Colonic mucosa (tissue), 4 donors: Measurements from ENCODE around the gene DGCR6. TPM values are rescaled to one million over a fixed set of nuclear protein-coding genes. Genes with fewer than 3 reads are reported as not detected.
A peak's percentile ranks its signal among the peaks of the same experiment; 100 is the strongest.
"Not testable (repeated sequence)": the region's sequence is repeated elsewhere in the genome, so short reads cannot be mapped to it uniquely, and the experiment has no call there.

ENCODE experiments used
- DNase-seq: peaks from one replicate; pipeline ENCODE4 v3.0.0-alpha.2; 2020
- H3K27ac ChIP-seq: fragments of 200-600 bp; one replicate; pipeline ENCODE4 v1.8.0; 2021
- H3K27me3 ChIP-seq: fragments of 200-600 bp; one replicate; pipeline ENCODE4 v1.8.0; 2021
- H3K36me3 ChIP-seq: fragments of 200-600 bp; one replicate; pipeline ENCODE4 v1.8.0; 2021
- H3K4me1 ChIP-seq: fragments of 200-600 bp; one replicate; pipeline ENCODE4 v1.8.0; 2021; ENCODE audit warnings: mild to moderate bottlenecking
- H3K4me3 ChIP-seq: fragments of 200-600 bp; one replicate; pipeline ENCODE4 v1.8.0; 2021
- H3K9ac ChIP-seq, 2 donors: one replicate each; pipeline ENCODE4 v1.7.0; 2013; ENCODE audit warnings: control low read depth in 2 of 2, low read depth in 2 of 2, low read length in 2 of 2
- H3K9me3 ChIP-seq: fragments of 200-600 bp; one replicate; pipeline ENCODE4 v1.8.0; 2021
- CTCF ChIP-seq: fragments of 200-600 bp; IDR thresholded peaks from one replicate; pipeline ENCODE4 v1.8.0; 2022; ENCODE audit warnings: antibody characterized with exemption, mild to moderate bottlenecking
- intact Hi-C: fragments of 100-400 bp; cut with DNase I; formaldehyde crosslinking; loops from one replicate; pipeline ENCODE4 v1.14.1; 2022
- total RNA-seq, 2 donors: library from RNA; stranded (reverse); fragmentation: NEBNext Ultra II Directional in 1 of 2; extraction: Animal tissue kit (Norgen Biotek cat#: 25700) in 1 of 2; gene quantifications; one replicate each; pipeline ENCODE4 v1.2.1, GENCODE V29; 2021
- donor health status: healthy.
- donor health status: DM: no; HTN: no; CAD: no.
- donor health status: DM: no; HTN: no; CAD: no.

Gene DGCR6
- total RNA-seq, 2 donors from 2014 or later = 0.57 to 0.77 TPM

GRCh38 chr22:18933914-18934313 lies 27.8 kb downstream of the DGCR6 start:
- H3K27me3 ChIP-seq = no peaks in the 10 kb centered on the region
- H3K9me3 ChIP-seq = no peaks in the 10 kb centered on the region
- no peak overlapping the region for H3K4me3 ChIP-seq
- no peak overlapping the region for H3K27ac ChIP-seq
- DNase-seq = no peak
- no peak overlapping the region for H3K9ac ChIP-seq
- no peaks in the 10 kb centered on the region for H3K4me1 ChIP-seq
- TF ChIP-seq CTCF = no peak
- intact Hi-C loops = no loop called here
- no peaks in the 10 kb centered on the region for H3K36me3 ChIP-seq

GRCh38 chr22:18934688-18935087 lies 28.6 kb downstream of the DGCR6 start:
- H3K4me1 ChIP-seq, DNase-seq, H3K4me3 ChIP-seq, H3K9me3 ChIP-seq, intact Hi-C loops, H3K36me3 ChIP-seq, H3K9ac ChIP-seq, H3K27ac ChIP-seq, H3K27me3 ChIP-seq: not testable (repeated sequence)

- H3K4me1 ChIP-seq = no peaks in the 10 kb centered on the region
- H3K27me3 ChIP-seq = no peaks in the 10 kb centered on the region
- DNase-seq = no peak
- H3K4me3 ChIP-seq = no peak within 1 kb of the TSS
- intact Hi-C loops = no loop called here
- H3K27ac ChIP-seq = no peak within 1 kb of the TSS
- no peak within 1 kb of the TSS for H3K9ac ChIP-seq
- no peak for TF ChIP-seq CTCF
- H3K9me3 ChIP-seq = no peaks in the 10 kb centered on the region
- no peaks in the 10 kb centered on the region for H3K36me3 ChIP-seq
Measured at GRCh38 chr22:18935889-18936529, 29.9 kb downstream of the DGCR6 start, which contains the start of gene PRODH. PRODH (minus strand) TSS chr22:18936293; CDS start chr22:18936287, 6 bp downstream.

GRCh38 chr22:18938691-18939090 lies 32.6 kb downstream of the DGCR6 start:
- H3K27ac ChIP-seq, H3K4me1 ChIP-seq, intact Hi-C loops, H3K27me3 ChIP-seq, H3K9me3 ChIP-seq, H3K9ac ChIP-seq, H3K4me3 ChIP-seq, H3K36me3 ChIP-seq: not testable (repeated sequence)
- DNase-seq = peak; percentile 15

- H3K4me1 ChIP-seq, H3K36me3 ChIP-seq, H3K9me3 ChIP-seq, H3K27me3 ChIP-seq, H3K27ac ChIP-seq, H3K9ac ChIP-seq, intact Hi-C loops, DNase-seq, H3K4me3 ChIP-seq: not testable (repeated sequence)
Measured at GRCh38 chr22:18947105-18947504, 41.0 kb downstream of the DGCR6 start.

GRCh38 chr22:18947905-18948304 lies 41.8 kb downstream of the DGCR6 start:
- H3K4me3 ChIP-seq = no peak overlapping the region
- peak; percentile 12 for DNase-seq
- no peak for TF ChIP-seq CTCF

GRCh38 chr22:18950141-18950540 lies 44.0 kb downstream of the DGCR6 start:
- no peak overlapping the region for H3K9ac ChIP-seq
- DNase-seq = no peak
- no peaks in the 10 kb centered on the region for H3K9me3 ChIP-seq
- H3K27ac ChIP-seq = no peak overlapping the region
- H3K4me1 ChIP-seq = no peaks in the 10 kb centered on the region
- H3K27me3 ChIP-seq = no peaks in the 10 kb centered on the region
- intact Hi-C loops = no loop called here
- TF ChIP-seq CTCF = no peak
- H3K36me3 ChIP-seq = no peaks in the 10 kb centered on the region
- no peak overlapping the region for H3K4me3 ChIP-seq

More at GRCh38 chr22:18947905-18948304, 41.8 kb downstream of the DGCR6 start:
- no peaks in the 10 kb centered on the region for H3K4me1 ChIP-seq
- H3K27me3 ChIP-seq = no peaks in the 10 kb centered on the region
- H3K36me3 ChIP-seq = no peaks in the 10 kb centered on the region
- intact Hi-C loops = no loop called here
- no peaks in the 10 kb centered on the region for H3K9me3 ChIP-seq
- no peak overlapping the region for H3K27ac ChIP-seq
- no peak overlapping the region for H3K9ac ChIP-seq
